NCI-H1694 (cell line): ENCODE data around the gene HIGD2A.

ENCODE experiments used
- DNase-seq: peaks from one replicate; lab custom pipeline; 2025; lab: John Stamatoyannopoulos, UW

The HIGD2A gene

GRCh38 chr5:176415952-176416924 is 27.7 kb downstream of the HIGD2A start, which contains the start of gene CLTB:
CLTB (minus strand) TSS chr5:176416539; CDS start chr5:176416363, 176 bp downstream.
- DNase-seq = peak; percentile 49

GRCh38 chr5:176416965-176417364 is 28.4 kb downstream of the HIGD2A start:
- no peak for DNase-seq

- no peak for DNase-seq
These were observed 29.7 kb downstream of the HIGD2A start for GRCh38 chr5:176418251-176418650.

DNA sequence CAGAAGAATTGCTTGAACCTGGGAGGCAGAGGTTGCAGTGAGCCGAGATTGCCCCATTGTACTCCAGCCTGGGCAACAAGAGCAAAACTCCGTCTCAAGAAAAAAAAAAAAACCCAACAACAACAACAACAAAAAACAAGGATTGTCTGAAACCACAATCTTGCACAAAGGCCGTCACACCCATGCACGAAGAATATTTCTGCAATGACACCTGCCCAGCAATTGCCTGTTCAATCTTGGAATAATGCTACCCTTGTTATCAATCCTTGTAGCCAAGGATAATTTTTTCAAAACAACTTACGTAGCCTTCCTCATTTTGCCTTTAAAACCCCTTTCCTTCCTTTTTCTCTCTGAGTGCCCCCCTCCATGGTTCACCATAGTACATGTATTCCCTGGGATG is 31.5 kb downstream of the HIGD2A start:
- no peak for DNase-seq

DNA sequence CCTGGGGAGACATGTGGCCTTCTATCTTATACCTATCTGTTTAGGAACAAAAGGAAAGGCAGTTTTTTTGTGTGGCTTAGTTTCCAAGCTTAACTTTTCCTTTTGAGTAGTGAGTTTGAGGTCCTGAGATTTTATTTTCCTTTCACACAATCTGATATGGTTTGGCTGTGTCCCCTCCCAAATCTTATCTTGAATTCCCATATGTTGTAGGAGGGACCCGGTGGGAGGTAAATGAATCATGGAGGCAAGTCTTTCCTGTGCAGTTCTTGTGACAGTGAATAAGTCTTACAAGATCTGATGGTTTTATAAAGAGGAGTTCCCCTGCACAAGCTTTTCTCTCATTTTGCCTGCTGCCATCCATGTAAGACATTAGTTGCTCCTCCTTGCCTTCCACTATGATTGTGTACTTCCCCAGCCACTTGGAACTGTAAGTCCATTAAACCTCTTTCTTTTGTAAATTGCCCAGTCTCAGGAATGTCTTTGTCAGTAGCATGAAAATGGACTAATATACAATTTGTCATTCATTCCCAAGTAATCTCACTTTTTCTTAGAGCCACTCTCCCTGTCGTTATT is 32.5 kb downstream of the HIGD2A start:
- no peak for DNase-seq

DNA sequence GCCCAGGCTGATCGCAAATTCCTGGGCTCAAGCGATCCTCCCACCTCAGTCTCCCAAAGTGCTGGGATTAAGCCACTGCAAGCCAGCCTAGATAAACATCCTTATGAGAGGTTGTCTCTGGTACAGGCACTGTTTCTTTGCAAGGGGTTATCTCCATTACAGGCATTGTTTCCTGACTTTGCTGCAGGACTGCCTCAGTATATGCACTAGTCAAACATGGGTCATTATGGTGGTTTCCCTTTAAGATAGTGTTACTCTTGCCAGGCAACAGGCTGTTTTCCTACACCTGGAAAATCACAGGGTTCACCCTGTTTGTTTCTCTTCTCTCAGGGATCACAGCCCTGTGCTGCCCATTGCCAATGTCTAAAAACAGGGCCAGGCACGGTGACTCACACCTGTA is 35.6 kb downstream of the HIGD2A start:
- DNase-seq = no peak

DNA sequence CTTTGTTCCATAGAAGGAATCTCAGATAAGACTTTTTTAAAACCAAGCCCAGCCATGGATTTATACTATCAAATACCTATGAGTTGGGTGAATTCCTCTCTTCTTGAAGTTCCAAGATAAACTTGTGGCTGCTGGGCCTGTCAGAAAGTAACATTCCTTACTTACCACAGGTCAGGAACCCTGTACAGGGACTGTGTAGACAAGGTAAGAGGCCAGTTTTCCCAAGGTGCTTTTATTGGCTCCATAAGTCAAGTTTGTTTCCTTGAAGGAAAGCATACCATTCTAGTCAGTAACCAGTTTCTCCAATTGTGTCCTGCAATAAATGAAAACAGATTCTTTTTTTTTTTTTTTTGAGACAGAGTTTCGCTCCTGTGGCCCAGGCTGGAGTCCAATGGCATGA is 36.6 kb downstream of the HIGD2A start:
- no peak for DNase-seq

- DNase-seq = no peak
These were observed 37.2 kb downstream of the HIGD2A start for GRCh38 chr5:176425791-176426190.

DNA sequence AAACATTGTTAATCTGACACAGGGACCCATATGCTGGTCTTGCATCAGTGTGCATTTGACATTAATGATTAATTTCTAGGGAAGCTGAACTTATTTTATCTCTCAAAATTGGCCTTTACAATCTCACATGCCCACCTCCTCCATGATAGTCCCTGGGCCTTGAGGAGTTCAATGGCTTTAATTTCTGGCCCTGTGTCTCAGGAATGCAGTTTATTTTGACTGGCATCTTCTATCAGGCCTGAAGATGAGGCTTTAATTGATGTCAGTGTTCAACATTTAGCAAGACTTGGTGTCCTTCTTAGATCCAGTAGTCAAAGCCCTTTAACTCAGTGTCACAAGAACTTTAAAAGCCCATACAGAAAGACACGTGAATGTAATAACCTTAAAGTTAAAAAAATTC is 38.3 kb downstream of the HIGD2A start:
- no peak for DNase-seq

DNA sequence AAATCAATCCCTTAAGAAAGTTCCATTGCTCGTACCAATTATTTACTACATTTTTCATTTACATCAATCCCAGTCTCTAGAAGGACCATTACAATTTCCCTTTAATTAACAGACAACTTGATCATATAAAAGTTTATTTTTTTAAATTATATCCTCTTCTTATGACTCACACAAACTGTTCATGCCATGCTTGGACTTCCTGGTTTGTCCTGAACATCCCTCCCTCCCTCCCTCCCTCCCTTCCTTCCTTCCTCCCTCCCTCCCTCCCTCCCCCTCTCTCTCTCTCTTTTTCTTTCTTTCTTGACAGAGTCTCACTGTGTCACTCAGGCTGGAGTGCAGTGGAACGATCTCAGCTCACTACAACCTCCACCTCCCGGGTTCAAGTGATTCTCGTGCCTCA is 39.4 kb downstream of the HIGD2A start:
- no peak for DNase-seq

DNA sequence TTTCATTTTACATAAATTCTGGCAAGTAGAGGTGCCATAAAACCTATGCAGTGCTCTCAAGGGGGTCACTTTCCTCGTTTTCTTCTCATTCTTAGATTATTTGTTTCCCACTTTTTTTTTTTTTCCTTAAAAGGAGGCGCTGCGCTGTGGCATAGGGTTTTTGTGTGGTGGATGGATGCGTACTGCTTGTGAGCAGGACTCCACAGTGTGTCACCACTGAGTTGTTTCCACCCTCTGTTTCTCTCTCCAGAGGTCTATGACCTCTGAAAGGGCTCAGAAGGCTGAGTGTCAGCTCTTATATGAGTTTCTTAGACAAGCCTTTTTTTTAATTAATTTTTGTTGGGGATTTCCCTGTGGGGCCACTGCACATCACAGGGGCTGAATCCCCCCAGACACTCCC is 41.4 kb downstream of the HIGD2A start:
- no peak for DNase-seq

DNA sequence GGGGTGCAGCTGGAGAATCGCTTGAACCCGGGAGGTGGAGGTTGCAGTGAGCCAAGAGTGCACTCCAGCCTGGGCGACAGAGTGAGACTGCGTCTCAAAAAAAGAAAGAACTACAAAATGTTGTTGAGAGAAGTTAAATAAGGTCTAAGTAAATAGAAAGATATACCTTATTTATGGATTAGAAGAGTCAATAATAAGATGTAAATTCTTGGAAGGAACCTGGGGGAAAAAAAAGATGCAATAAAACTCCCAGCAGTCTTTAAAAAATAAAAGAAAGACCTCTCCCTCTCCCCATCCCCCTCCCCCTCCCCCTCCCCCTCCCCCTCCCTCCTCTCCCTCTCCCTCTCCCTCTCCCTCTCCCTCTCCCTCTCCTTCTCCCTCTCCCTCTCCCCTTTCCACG is 44.2 kb downstream of the HIGD2A start:
- DNase-seq = no peak

- no peak for DNase-seq
These were observed 48.1 kb downstream of the HIGD2A start for GRCh38 chr5:176436656-176437055.

DNA sequence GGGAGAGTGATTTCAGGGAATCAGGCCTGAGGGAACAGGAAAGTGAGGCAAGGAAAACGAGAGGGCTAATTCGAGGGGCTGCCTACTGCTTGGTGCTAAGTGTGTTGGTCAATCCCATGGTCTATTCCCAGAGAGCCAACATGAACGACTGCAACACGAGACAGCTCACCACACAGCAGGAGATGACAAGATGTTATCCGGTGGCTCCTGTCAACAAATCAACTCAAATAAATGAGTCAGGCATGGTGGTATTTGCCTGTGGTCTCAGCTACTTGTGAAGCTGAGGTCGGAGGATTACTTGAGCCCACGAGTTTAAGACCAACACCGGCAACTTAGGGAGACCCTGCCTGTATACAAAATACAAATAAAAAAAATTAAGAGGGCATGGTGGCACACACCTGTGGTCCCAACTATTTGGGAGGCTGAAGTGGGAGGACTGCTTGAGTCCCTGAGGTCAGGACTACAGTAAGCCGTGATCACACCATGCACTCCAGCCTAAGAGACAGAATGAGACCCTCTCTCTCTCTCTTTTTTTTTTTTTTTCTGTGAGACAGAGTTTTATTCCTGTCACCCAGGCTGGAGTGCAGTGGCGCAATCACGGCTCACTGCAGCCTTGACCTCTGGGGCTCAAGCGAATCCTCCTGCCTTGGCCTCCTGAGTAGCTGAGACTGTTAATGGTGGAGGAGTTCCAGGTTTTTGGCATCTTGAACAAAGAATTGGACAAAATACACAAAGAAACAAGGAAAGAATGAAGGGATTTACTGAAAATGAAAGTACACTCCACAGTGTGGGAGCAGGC is 50.6 kb downstream of the HIGD2A start:
- no peak for DNase-seq
